ENCODE measurements around the gene C2orf69.

C2orf69 gene

DNA sequence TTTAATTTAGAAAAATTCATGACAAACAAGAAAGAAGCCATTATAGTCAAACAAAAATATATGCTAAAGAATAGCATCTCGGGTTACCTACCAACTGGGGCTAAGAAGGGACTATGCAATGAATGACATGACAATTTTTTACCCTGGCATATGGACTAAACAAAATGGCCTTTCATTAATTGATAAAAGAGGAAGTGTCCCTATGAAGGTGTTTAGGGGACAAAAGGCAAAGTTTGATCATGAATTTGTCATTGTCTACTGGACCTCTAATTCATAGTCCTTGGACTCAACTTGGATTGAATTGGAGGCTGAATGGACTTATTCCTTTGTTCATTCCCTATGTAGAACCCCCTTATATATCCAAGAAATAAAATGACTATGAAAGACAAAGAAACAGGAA, 57.0 kb downstream of the C2orf69 start:
- H3K4me3 ChIP-seq (ENCODE audit: control insufficient read depth, low read depth, low read length) = no peak overlapping the region
- TF ChIP-seq, protein P1, sequence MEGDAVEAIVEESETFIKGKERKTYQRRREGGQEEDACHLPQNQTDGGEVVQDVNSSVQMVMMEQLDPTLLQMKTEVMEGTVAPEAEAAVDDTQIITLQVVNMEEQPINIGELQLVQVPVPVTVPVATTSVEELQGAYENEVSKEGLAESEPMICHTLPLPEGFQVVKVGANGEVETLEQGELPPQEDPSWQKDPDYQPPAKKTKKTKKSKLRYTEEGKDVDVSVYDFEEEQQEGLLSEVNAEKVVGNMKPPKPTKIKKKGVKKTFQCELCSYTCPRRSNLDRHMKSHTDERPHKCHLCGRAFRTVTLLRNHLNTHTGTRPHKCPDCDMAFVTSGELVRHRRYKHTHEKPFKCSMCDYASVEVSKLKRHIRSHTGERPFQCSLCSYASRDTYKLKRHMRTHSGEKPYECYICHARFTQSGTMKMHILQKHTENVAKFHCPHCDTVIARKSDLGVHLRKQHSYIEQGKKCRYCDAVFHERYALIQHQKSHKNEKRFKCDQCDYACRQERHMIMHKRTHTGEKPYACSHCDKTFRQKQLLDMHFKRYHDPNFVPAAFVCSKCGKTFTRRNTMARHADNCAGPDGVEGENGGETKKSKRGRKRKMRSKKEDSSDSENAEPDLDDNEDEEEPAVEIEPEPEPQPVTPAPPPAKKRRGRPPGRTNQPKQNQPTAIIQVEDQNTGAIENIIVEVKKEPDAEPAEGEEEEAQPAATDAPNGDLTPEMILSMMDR (conservative IDR thresholded peaks at IDR 0.05; ENCODE audit: control insufficient read depth, insufficient read depth, low read depth, low read length) = no peak
- DNase-seq (ENCODE audit: low read depth) = no peak

DNA sequence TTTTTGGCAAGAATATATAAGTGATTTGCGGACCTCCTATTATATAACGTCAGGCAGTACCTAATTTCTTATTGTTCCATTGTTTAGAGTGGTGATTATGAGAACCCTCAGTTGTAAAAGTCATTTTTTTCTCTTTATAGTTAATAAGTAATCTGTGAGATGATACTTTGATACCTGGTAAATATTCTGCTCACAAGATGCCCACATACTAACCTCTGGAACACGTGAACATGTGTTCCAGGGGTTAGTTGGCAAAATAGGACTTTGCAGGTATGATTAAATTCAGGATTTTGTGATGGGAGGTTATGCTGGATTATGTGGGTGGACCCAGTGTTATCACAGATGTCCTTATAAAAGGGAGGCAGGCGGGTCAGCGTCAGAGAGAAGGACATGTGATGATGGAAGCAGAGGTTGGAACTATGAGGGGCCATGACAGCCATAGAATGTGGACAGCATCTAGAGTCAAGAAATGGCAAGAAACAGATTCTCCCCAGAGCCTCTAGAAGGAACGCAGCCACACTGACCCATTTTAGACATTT, 61.1 kb downstream of the C2orf69 start:
- TF ChIP-seq, protein P1 (conservative IDR thresholded peaks at IDR 0.05; ENCODE audit: control insufficient read depth, insufficient read depth, low read depth, low read length) = no peak
- DNase-seq (ENCODE audit: low read depth) = no peak
- H3K4me3 ChIP-seq (ENCODE audit: control insufficient read depth, low read depth, low read length) = no peak overlapping the region

DNA sequence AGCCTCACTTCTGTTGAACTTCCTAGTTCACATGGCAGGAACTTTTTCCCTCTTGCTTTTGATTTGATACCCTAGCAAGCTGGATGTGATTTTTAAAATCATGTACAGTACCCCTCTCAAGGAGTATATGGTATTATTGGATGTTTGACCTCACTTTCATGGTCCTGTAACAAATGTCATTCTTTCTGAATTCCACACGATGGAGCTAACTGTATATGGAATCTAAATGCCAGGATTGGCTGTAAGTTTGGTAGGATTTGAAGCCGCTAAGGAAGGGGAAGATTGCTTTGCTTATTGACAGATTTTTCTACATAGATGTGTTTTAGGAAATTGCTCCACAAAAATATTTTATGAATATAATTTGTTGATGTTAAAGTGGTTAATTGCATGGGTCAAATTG, 62.6 kb downstream of the C2orf69 start:
- TF ChIP-seq, protein P1 (conservative IDR thresholded peaks at IDR 0.05; ENCODE audit: control insufficient read depth, insufficient read depth, low read depth, low read length) = peak; percentile 59
- peak; percentile 62 for DNase-seq (ENCODE audit: low read depth)
- no peak overlapping the region for H3K4me3 ChIP-seq (ENCODE audit: control insufficient read depth, low read depth, low read length)

GRCh38 chr2:199975273-199975895, 64.3 kb downstream of the C2orf69 start:
- TF ChIP-seq, protein P1 (conservative IDR thresholded peaks at IDR 0.05; ENCODE audit: control insufficient read depth, insufficient read depth, low read depth, low read length) = no peak
- H3K4me3 ChIP-seq (ENCODE audit: control insufficient read depth, low read depth, low read length) = no peak overlapping the region
- peak; percentile 48 for DNase-seq (ENCODE audit: low read depth)
